ENCODE measurements around the gene CACNA2D1.

Gene CACNA2D1

GRCh38 chr7:82211333-82211732, 232.2 kb downstream of the CACNA2D1 start:
- DNase-seq, result no peak

- no peak for DNase-seq
Observed at GRCh38 chr7:82210416-82211184, 233.0 kb downstream of the CACNA2D1 start.

DNA sequence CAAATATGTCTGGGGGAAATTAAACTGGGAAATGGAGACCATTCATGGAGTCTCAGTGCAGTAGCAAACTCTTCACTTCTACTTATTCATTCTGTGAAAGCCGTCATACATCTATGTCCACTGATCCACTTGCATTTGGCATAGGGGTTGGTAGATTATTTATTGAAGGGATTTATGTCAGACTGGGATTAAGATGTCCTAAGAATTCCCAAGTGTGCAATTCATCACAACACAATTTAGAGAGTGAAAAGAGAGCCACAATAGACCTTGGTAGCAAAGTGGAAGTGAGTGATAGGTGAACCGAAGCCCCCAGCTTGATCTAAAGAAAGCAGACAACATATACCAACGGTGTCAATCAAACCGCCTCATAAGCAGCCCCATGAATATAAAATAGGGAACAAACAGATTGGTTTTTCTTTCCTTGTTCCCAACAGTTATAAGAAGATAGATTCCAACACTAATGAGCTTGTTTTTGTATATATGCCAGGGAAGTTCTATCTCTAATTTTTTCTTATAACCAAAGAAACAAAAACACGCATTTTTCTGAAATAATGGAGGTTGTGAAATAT, 234.3 kb downstream of the CACNA2D1 start:
- no peak for DNase-seq

- DNase-seq, result no peak
Observed at GRCh38 chr7:82204694-82205093, 238.9 kb downstream of the CACNA2D1 start.

DNA sequence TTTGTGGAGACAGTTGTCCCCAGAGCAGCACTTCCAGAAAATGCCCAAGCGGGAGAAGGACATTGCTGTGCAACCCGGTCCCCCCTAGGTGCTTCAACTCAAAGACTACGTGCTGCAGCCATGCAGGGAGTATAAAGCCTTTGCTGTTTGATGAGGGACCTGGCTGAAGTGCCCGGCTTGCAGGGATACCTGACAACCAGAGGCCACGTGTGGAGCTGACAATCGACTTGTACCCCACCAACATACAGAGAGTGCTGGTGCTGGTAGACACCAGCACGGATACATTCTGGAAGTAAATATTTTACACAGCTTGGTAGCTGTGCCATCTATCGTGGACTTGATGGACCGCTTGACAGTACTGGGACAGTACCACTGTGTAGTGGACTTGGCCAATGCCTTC, 240.6 kb downstream of the CACNA2D1 start:
- DNase-seq, result no peak

DNA sequence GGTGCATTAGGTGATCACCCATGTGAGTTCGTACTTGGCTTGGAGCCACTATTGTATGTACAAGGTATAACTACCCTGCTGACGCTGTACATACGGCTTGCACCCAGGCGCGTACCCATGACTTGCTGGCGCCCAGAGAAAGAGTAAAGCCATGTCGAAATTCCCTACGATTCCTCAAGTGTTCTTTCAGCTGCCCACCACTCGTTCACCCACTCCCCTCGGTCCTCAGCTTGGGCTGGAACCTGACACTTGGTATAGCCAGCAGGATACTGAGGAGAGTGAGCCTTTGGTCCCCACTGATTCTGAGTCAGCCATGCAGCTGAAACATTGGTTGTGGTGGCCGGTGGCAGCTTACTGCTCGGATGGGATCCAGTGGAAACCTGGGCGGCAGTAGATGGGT, 241.5 kb downstream of the CACNA2D1 start:
- DNase-seq, result no peak

GRCh38 chr7:82200601-82201000, 243.0 kb downstream of the CACNA2D1 start:
- no peak for DNase-seq

- no peak for DNase-seq
Observed at GRCh38 chr7:82194016-82194643, 249.4 kb downstream of the CACNA2D1 start.

- DNase-seq, result no peak
Observed at GRCh38 chr7:82188636-82189035, 254.9 kb downstream of the CACNA2D1 start.

- DNase-seq, result no peak
Observed at GRCh38 chr7:82185443-82185842, 258.1 kb downstream of the CACNA2D1 start.

- no peak for DNase-seq
Observed at GRCh38 chr7:82183634-82184033, 259.9 kb downstream of the CACNA2D1 start.

GRCh38 chr7:82179311-82179710, 264.3 kb downstream of the CACNA2D1 start:
- DNase-seq, result no peak

DNA sequence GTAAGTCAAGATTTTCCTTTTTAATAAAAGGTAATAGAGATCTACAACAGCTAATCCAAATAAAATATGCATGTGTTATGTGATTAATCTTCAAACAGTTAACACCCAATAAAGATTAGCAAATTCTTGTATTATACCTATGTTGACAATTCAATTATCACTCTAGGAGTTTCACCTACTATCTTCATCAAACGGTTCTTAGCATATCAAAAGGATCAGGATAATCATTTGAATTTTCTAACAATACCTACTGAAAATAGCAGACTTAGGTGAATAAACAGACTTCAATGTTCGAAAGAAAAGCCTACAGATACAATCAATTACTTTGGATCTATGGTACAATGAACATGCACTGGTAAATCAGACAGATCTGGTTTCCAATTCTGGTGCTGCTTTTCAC, 268.3 kb downstream of the CACNA2D1 start:
- DNase-seq, result no peak

GRCh38 chr7:82173400-82174021, 270.1 kb downstream of the CACNA2D1 start:
- no peak for DNase-seq

- DNase-seq, result no peak
Observed at GRCh38 chr7:82172881-82173280, 270.7 kb downstream of the CACNA2D1 start.

DNA sequence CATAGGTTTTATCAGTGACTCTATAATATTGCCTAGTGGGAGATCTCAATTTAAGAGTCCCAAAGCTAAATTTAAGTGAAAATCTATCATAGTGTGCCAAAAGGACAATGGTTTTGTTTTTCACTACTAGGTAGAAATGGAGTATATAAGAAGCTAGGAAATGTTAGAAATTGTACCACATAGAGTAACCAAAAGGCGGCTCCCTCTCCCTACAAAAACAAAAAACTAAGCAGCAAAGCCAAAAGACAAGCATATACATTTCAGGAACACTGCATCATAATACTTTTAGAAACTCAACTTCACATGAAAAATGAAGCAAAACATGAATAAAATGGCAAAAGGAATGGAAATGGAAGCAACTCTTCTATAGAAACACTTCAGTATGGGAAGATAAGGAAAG, 271.6 kb downstream of the CACNA2D1 start:
- DNase-seq, result no peak

GRCh38 chr7:82167558-82168314, 275.8 kb downstream of the CACNA2D1 start:
- no peak for DNase-seq

DNA sequence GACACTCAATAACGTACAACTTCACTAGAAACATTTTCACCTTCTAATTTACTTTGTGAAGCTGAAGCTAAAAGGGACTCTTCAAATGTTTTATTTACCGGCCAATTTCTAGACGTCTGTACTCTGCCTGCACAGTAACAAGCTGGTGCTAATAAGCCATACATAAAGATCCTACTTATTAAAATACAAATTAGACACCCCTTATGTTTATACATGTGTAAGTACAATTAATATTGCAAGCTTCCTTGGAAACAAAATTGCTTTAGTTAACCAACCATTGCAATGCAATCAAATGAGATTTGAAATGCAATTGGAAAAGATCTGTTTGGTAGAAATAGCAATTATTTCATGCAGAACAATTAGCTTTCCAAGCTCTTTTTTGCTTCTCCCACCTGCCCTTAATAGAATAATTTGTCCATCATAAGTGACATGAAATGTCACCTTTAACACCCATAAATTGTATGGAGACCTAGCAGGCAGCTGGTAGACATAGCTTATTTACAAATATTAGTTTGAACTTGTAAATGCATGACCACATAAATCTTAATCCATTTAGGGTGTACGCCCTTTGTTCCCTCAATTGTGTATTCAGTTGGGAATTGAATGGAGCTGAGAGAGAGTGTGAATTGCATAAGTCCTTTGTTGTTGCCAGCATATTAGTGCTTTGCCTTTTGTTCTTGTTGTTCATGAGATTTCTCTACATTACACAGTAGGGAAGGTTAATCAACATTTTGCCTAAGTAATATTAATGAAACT, 277.1 kb downstream of the CACNA2D1 start:
- DNase-seq, result no peak

DNA sequence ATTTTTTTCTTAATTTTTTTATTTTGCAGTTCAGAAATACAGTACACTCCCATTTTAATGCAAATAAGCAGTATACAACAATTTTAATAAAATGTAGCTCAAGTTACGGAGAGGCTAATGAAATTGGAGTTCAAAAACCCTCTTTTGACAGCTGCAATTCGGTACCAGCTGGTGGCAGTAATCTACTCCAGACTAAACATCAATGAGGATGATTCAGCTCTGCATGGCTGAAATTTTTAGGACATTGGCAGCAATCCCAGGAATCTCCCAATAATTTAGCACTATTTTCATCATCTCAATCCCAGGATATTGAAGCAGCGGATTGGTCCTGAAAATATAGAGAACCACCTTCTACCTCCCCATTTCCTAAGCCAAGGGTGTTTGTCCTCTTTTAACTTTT, 278.8 kb downstream of the CACNA2D1 start:
- no peak for DNase-seq

GRCh38 chr7:82164410-82164809, 279.2 kb downstream of the CACNA2D1 start:
- DNase-seq, result no peak

DNA sequence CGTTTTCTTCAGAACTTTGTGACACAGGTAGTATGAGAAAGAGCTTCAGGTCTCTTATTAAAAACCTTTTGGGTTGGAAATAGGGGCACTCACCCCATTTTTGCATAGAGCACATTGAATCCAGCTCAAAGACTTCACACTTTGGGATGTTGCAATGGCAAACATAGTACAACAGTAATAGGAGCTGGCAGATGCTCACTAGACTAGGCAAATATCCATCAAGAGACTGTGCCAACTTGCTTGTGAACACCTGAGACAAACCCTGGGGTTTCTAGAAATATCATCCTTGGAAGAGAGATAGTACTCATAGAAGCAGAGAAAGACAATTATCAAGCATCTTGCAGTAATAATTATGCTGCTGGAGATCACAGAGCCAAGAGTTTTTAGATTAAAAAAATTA, 280.0 kb downstream of the CACNA2D1 start:
- DNase-seq, result no peak

- DNase-seq, result no peak
Observed at GRCh38 chr7:82162289-82162688, 281.3 kb downstream of the CACNA2D1 start.

All from activated T-cell treated with anti-CD3 and anti-CD28 coated beads, Interleukin-2, amount 50 U/mL, for 1 hour (primary cell).